Gastroesophageal sphincter (tissue), 4 donors: Measurements from ENCODE around the gene MVB12B. TPM values are rescaled to one million over a fixed set of nuclear protein-coding genes. Genes with fewer than 3 reads are reported as not detected.

Experiments
- ATAC-seq: fragments of 150-250 bp; one replicate; pipeline ENCODE4 v1.9.1; 2016; ENCODE audit warnings: mild to moderate bottlenecking, moderate library complexity
- H3K27ac ChIP-seq, 4 donors: fragments of 200-600 bp; sonication (generic) in 3 of 4; 1 replicate in 3 of 4; 2 replicates in 1 of 4; pipeline ENCODE4 v1.5.1; 2016 to 2019
- H3K27me3 ChIP-seq: fragments of 200-600 bp; sonication (generic); one replicate; pipeline ENCODE4 v1.5.1; 2019
- H3K36me3 ChIP-seq, 2 donors: fragments of 200-600 bp; sonication (generic); one replicate each; pipeline ENCODE4 v1.5.1; 2019; ENCODE audit warnings: control low read depth in 1 of 2
- H3K4me1 ChIP-seq, 3 donors: fragments of 200-600 bp; sonication (generic); 1 replicate in 2 of 3; 2 replicates in 1 of 3; pipeline ENCODE4 v1.5.1; 2016 to 2019; ENCODE audit warnings: control low read depth in 2 of 3
- H3K4me3 ChIP-seq, 2 donors: fragments of 200-600 bp; sonication (generic); one replicate each; pipeline ENCODE4 v1.5.1; 2019; ENCODE audit warnings: mild to moderate bottlenecking in 1 of 2, moderate library complexity in 1 of 2
- H3K9me3 ChIP-seq, 3 donors: fragments of 200-600 bp; sonication (generic); one replicate each; pipeline ENCODE4 v1.5.1; 2017 to 2019; ENCODE audit warnings: control low read depth in 2 of 3
- EP300 ChIP-seq: sonication (generic); formaldehyde crosslinking; IDR thresholded peaks from one replicate; pipeline ENCODE4 v1.6.1; 2017; ENCODE audit warnings: antibody characterized with exemption, mild to moderate bottlenecking
- POLR2A ChIP-seq, 2 donors: fragments of 450-650 bp; IDR thresholded peaks; one replicate each; pipeline ENCODE4 v1.6.1; 2017; ENCODE audit warnings: antibody characterized with exemption in 2 of 2, mild to moderate bottlenecking in 2 of 2, moderate library complexity in 1 of 2
- POLR2AphosphoS5 ChIP-seq: sonication (generic); formaldehyde crosslinking; IDR thresholded peaks from one replicate; pipeline ENCODE4 v1.6.1; 2017; ENCODE audit warnings: antibody characterized with exemption
- WGBS, 2 donors: methylation state at CpG; one replicate each; pipeline ENCODE4 v1.1.5; 2018; ENCODE audit warnings: low coverage in 1 of 2; 5-methylcytosine and 5-hydroxymethylcytosine counted together
- total RNA-seq, 4 donors: library from RNA; depleted of rRNA; stranded (reverse); fragments of >200 nt; gene quantifications; one replicate each; pipeline ENCODE4 v1.1.0, GENCODE V29; 2016
- TF ChIP-seq, protein P1 (sequence below), 4 experiments: fragments of 200-600 bp in 2 of 4; fragments of 450-650 bp in 2 of 4; sonication (generic) in 1 of 4; IDR thresholded peaks; one replicate each; pipeline ENCODE4 v1.5.1; 2017 to 2019; ENCODE audit warnings: antibody characterized with exemption in 4 of 4, mild to moderate bottlenecking in 2 of 4, moderate library complexity in 2 of 4

MVB12B gene
- total RNA-seq, 4 donors from 2014 or later, result 12.0 to 25.2 (median 15.9) TPM

DNA sequence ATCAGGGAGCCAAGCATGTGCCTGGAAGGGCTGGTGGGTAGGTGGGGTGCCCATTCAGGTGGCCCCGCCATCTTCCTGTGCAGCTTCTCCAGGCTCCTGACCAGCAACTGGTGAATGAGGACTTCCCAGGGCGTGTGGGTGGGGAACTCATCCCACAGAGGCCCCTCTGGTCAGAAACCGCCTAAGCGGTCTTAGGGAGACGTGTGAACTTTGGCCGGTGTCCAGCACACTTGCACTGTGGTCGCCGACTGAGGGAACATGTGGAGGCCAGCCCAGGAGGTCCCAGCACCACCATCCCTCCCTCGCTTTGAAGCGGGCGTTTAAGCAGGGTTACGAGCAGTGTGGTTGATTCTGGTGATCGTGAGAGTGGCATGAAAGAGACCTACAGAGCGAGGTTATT, 77.8 kb downstream of the MVB12B start:
- TF ChIP-seq EP300, result no peak
- TF ChIP-seq POLR2A (IDR thresholded peaks at IDR 0.05), result no peak
- TF ChIP-seq, protein P1, sequence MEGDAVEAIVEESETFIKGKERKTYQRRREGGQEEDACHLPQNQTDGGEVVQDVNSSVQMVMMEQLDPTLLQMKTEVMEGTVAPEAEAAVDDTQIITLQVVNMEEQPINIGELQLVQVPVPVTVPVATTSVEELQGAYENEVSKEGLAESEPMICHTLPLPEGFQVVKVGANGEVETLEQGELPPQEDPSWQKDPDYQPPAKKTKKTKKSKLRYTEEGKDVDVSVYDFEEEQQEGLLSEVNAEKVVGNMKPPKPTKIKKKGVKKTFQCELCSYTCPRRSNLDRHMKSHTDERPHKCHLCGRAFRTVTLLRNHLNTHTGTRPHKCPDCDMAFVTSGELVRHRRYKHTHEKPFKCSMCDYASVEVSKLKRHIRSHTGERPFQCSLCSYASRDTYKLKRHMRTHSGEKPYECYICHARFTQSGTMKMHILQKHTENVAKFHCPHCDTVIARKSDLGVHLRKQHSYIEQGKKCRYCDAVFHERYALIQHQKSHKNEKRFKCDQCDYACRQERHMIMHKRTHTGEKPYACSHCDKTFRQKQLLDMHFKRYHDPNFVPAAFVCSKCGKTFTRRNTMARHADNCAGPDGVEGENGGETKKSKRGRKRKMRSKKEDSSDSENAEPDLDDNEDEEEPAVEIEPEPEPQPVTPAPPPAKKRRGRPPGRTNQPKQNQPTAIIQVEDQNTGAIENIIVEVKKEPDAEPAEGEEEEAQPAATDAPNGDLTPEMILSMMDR (IDR thresholded peaks at IDR 0.05), result no peak
- no peak for TF ChIP-seq POLR2AphosphoS5
- H3K9me3 ChIP-seq, result no peaks in the 10 kb centered on the region
- peaks cover 0 to 19% (median 0%) of the 10 kb centered on the region in 3 donors for H3K4me1 ChIP-seq
- no peak overlapping the region for H3K4me3 ChIP-seq
- H3K27me3 ChIP-seq, result no peaks in the 10 kb centered on the region
- ATAC-seq, result no peak
- peaks cover 0 to 72% of the 10 kb centered on the region in 2 donors for H3K36me3 ChIP-seq
- 67 to 94% methylated on average over 3 to 8 of the region's 14 CpGs for WGBS, 2 donors
- H3K27ac ChIP-seq, result no peak overlapping the region

DNA sequence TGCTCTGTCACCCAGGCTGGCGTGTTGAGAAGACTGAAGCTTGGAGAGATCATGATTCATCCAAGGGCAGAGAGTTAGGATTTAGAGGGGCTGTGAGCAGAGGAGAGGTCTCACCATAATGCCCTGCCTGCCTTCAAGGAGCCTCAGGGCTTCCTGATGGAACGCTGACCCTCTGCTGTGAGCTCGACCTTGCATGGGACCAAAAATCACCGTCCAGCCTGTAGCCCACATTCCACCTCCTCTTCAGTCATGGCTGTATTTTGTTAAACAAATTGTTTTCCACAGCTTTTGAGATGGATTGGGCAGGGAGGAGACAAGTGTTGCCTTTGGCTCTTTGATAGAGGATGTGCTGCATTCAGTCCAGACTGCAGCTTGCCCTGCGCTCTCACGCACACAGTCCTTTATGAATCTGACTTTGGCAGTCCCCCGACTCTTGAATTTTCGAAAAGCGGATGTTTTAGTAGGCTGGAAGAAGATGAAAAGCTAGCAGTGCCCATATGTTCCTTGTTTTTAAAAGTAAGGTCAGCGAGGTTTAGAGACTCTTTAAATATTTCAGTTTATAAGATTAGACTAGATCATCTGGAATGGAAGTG, 79.5 kb downstream of the MVB12B start:
- H3K36me3 ChIP-seq, result peaks cover 0 to 64% of the 10 kb centered on the region in 2 donors
- 65 to 74% methylated on average over 9 of the region's 10 CpGs for WGBS, 2 donors
- ATAC-seq, result no peak
- H3K4me3 ChIP-seq, result no peak overlapping the region
- no peaks in the 10 kb centered on the region for H3K27me3 ChIP-seq
- TF ChIP-seq EP300, result no peak
- TF ChIP-seq POLR2A (IDR thresholded peaks at IDR 0.05), result no peak
- TF ChIP-seq, protein P1 (IDR thresholded peaks at IDR 0.05), result no peak
- TF ChIP-seq POLR2AphosphoS5, result no peak
- peaks cover 0 to 19% (median 0%) of the 10 kb centered on the region in 3 donors for H3K4me1 ChIP-seq
- no peaks in the 10 kb centered on the region for H3K9me3 ChIP-seq
- H3K27ac ChIP-seq, result no peak overlapping the region

DNA sequence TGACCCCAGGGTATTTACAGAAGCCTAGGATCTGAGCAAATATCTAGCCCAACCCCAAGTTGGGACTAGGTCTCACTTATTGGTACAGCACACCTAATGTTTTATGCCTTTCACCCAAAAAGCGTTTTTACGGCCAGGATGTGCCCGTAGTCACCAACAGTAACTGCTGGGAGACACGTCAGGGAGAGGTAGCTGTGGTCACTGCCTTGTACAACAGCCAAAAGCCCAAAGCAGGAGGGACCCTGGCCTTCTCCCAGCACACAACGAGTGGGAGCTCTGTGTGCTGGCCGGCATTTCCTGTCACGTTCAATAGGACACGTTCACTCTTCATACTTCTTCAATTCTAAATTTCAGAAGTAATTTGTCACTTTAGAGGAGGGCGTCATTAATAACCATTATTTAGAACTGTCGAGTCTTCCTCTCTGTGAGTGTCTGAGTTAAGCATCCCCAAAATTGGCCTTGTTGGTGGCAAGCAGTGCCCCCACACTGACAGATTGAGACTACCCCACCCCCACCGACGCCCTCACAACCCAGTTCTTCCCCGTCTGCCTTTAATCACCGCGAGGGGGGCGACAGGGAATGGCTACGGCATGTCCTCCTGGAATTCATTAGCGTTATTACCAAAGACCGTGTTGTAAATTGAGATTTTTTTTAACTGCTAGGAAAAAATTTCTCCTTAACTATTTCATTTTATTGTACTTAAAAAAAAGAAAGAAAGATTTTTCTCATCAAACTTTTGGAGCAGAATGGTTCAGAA, 80.7 kb downstream of the MVB12B start:
- Histone ChIP-seq H3K27ac (peak overlapping the region in 1 of 4 donors; percentile 25), H3K4me3 (no peak overlapping the region), H3K4me1 (peaks cover 0 to 24% (median 0%) of the 10 kb centered on the region in 3 donors), H3K36me3 (peaks cover 0 to 53% of the 10 kb centered on the region in 2 donors), H3K27me3 (no peaks in the 10 kb centered on the region), H3K9me3 (no peaks in the 10 kb centered on the region)
- WGBS, 2 donors, result 59 to 71% methylated on average over 6 to 16 of the region's 19 CpGs
- no peak for ATAC-seq
- TF ChIP-seq EP300, result no peak
- no peak for TF ChIP-seq POLR2A (IDR thresholded peaks at IDR 0.05)
- no peak for TF ChIP-seq POLR2AphosphoS5
- TF ChIP-seq, protein P1 (IDR thresholded peaks at IDR 0.05), result no peak

DNA sequence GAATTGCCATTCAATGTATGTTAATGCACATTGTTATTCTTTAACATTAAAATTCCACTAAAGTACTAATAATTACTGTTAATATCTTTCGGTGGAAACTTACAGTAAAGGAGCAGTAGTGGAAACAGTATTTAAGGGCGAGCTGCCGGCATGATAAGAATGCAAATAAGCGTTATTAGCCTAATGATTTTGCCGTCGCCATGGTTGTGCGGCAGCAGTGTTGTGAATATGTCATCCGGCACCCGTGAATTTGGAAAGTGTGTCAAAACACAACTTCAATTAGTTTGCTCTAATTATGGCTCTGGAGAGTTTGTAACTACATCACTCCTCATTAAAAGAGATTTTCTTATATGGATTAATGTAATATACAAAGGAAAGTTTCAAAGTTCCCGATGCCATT, 81.4 kb downstream of the MVB12B start:
- ATAC-seq, result no peak
- H3K27ac ChIP-seq, result no peak overlapping the region
- no peak for TF ChIP-seq EP300
- TF ChIP-seq, protein P1 (IDR thresholded peaks at IDR 0.05), result no peak
- TF ChIP-seq POLR2A (IDR thresholded peaks at IDR 0.05), result no peak
- no peak for TF ChIP-seq POLR2AphosphoS5
- peaks cover 0 to 31% (median 0%) of the 10 kb centered on the region in 3 donors for H3K4me1 ChIP-seq
- 61 to 84% methylated on average over 4 to 10 of the region's 10 CpGs for WGBS, 2 donors
- H3K4me3 ChIP-seq, result no peak overlapping the region
- H3K9me3 ChIP-seq, result no peaks in the 10 kb centered on the region
- no peaks in the 10 kb centered on the region for H3K27me3 ChIP-seq
- H3K36me3 ChIP-seq, result peaks cover 0 to 46% of the 10 kb centered on the region in 2 donors

DNA sequence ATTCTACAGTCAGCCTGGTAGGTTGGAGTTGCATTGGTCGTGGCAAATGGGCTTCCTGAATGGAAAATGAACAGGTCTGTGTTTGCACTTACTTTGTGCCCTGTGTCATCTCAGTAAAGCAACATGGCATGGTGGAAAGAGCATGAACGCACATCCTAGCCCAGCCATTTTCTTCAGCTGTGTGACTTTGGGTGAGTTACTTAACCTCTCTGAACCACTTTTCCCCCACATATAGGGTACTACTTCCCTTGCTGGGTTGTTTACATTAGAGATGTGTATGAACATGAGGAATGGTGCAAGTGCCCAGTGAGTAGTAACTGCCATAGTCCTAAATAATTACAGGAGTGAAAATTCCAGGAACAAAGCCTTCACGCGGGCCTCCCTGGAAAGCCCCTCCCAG, 83.6 kb downstream of the MVB12B start:
- Histone ChIP-seq H3K27me3 (no peaks in the 10 kb centered on the region), H3K36me3 (peaks cover 0 to 36% of the 10 kb centered on the region in 2 donors), H3K9me3 (no peaks in the 10 kb centered on the region), H3K27ac (no peak overlapping the region), H3K4me3 (no peak overlapping the region), H3K4me1 (peaks cover 0 to 33% (median 0%) of the 10 kb centered on the region in 3 donors)
- TF ChIP-seq EP300, result no peak
- no peak for TF ChIP-seq POLR2AphosphoS5
- no peak for TF ChIP-seq POLR2A (IDR thresholded peaks at IDR 0.05)
- TF ChIP-seq, protein P1 (IDR thresholded peaks at IDR 0.05), result no peak
- 93 to 100% methylated on average over 4 of the region's 4 CpGs for WGBS, 2 donors
- no peak for ATAC-seq
